ENCODE data around the gene AMZ1. TPM values are rescaled to one million over a fixed set of nuclear protein-coding genes. Genes with fewer than 3 reads are reported as not detected.
"Not testable (repeated sequence)": the region's sequence is repeated elsewhere in the genome, so short reads cannot be mapped to it uniquely, and the experiment has no call there.

The AMZ1 gene
- total and polyA plus RNA-seq, 7 donors, result under 0.01 to 1.4 (median 0.28) TPM; not detected in 3

GRCh38 chr7:2679135-2680127, 8.6 kb upstream of the AMZ1 start:
- H3K4me3 ChIP-seq, result peak overlapping the region in 1 of 4 donors; percentile 24
- not testable (repeated sequence) for H3K36me3 ChIP-seq, H3K27ac ChIP-seq, H3K9me3 ChIP-seq, DNase-seq, H3K4me1 ChIP-seq
- 27 to 68% methylated on average over 63 to 64 of the region's 64 CpGs for WGBS, 2 donors
- peaks cover 6 to 49% (median 24%) of the 10 kb centered on the region in 3 donors for H3K27me3 ChIP-seq
- intact Hi-C loops (cut with DNase I), result loop anchor here (10.0 kb wide), 1 partner anchor 225 kb away; no protein-coding TSS in a partner anchor

GRCh38 chr7:2680256-2680655, 7.7 kb upstream of the AMZ1 start:
- WGBS, 2 donors, result 76 to 88% methylated on average over 13 of the region's 13 CpGs
- Histone ChIP-seq H3K27ac (no peak overlapping the region), H3K4me3 (no peak overlapping the region), H3K4me1 (peaks cover 0 to 8% (median 0%) of the 10 kb centered on the region in 4 donors), H3K9me3 (no peaks in the 10 kb centered on the region), H3K36me3 (no peaks in the 10 kb centered on the region), H3K27me3 (peaks cover 6 to 57% (median 24%) of the 10 kb centered on the region in 3 donors)
- intact Hi-C loops (cut with DNase I), result loop anchor here (10.0 kb wide), 1 partner anchor 225 kb away; no protein-coding TSS in a partner anchor
- no peak for DNase-seq
- TF ChIP-seq POLR2A (IDR thresholded peaks at IDR 0.05), result no peak
- no peak for TF ChIP-seq POLR2AphosphoS5 (IDR thresholded peaks at IDR 0.05)

- H3K4me1 ChIP-seq, result peaks cover 0 to 8% (median 0%) of the 10 kb centered on the region in 4 donors
- DNase-seq, result peak; percentile 85
- H3K9me3 ChIP-seq, result no peaks in the 10 kb centered on the region
- TF ChIP-seq POLR2A (IDR thresholded peaks at IDR 0.05) (no peak), CTCF (IDR thresholded peaks at IDR 0.05) (peak; percentile 43 to 60 (median 53)), EP300 (IDR thresholded peaks at IDR 0.05) (no peak), POLR2AphosphoS5 (IDR thresholded peaks at IDR 0.05) (no peak)
- WGBS, 2 donors, result 26 to 52% methylated on average over 27 of the region's 27 CpGs
- no peak overlapping the region for H3K27ac ChIP-seq
- intact Hi-C loops (cut with DNase I), result loop anchor here (10.0 kb wide), 1 partner anchor 226 kb away; no protein-coding TSS in a partner anchor
- H3K36me3 ChIP-seq, result no peaks in the 10 kb centered on the region
- H3K4me3 ChIP-seq, result no peak overlapping the region
- peaks cover 6 to 64% (median 28%) of the 10 kb centered on the region in 3 donors for H3K27me3 ChIP-seq
Measured at GRCh38 chr7:2680792-2681490, 7.1 kb upstream of the AMZ1 start.

- peaks cover 0 to 9% (median 2%) of the 10 kb centered on the region in 4 donors for H3K4me1 ChIP-seq
- intact Hi-C loops (cut with DNase I), result loop anchor here (10.0 kb wide), 1 partner anchor 227 kb away; no protein-coding TSS in a partner anchor
- no peak for DNase-seq
- no peaks in the 10 kb centered on the region for H3K36me3 ChIP-seq
- H3K27ac ChIP-seq, result no peak overlapping the region
- 67 to 87% methylated on average over 27 of the region's 27 CpGs for WGBS, 2 donors
- H3K27me3 ChIP-seq, result peaks cover 8 to 76% (median 41%) of the 10 kb centered on the region in 3 donors
- H3K4me3 ChIP-seq, result no peak overlapping the region
- TF ChIP-seq POLR2A (IDR thresholded peaks at IDR 0.05) (no peak), CTCF (IDR thresholded peaks at IDR 0.05) (no peak), EP300 (IDR thresholded peaks at IDR 0.05) (no peak), POLR2AphosphoS5 (IDR thresholded peaks at IDR 0.05) (no peak)
- no peaks in the 10 kb centered on the region for H3K9me3 ChIP-seq
Measured at GRCh38 chr7:2681929-2682799, 5.8 kb upstream of the AMZ1 start.

GRCh38 chr7:2684501-2684900, 3.5 kb upstream of the AMZ1 start:
- no peaks in the 10 kb centered on the region for H3K36me3 ChIP-seq
- no peak overlapping the region for H3K4me3 ChIP-seq
- WGBS, 2 donors, result 84 to 95% methylated on average over 10 to 11 of the region's 11 CpGs
- DNase-seq, result no peak
- no peak overlapping the region for H3K27ac ChIP-seq
- no peaks in the 10 kb centered on the region for H3K9me3 ChIP-seq
- peaks cover 0 to 21% (median 19%) of the 10 kb centered on the region in 4 donors for H3K4me1 ChIP-seq
- TF ChIP-seq POLR2AphosphoS5 (IDR thresholded peaks at IDR 0.05) (no peak), CTCF (IDR thresholded peaks at IDR 0.05) (no peak), POLR2A (IDR thresholded peaks at IDR 0.05) (no peak)
- intact Hi-C loops (cut with DNase I), result loop anchor here (10.0 kb wide), 1 partner anchor 230 kb away; no protein-coding TSS in a partner anchor
- H3K27me3 ChIP-seq, result peaks cover 21 to 94% (median 48%) of the 10 kb centered on the region in 3 donors

Data from sigmoid colon (tissue), 7 donors.